ENCODE data around the gene IL31. TPM values are rescaled to one million over a fixed set of nuclear protein-coding genes. Genes with fewer than 3 reads are reported as not detected.
A peak's percentile ranks its signal among the peaks of the same experiment; 100 is the strongest.
"Not testable (repeated sequence)": the region's sequence is repeated elsewhere in the genome, so short reads cannot be mapped to it uniquely, and the experiment has no call there.

The IL31 gene
- total RNA-seq, 1 donor from 2014 or later = not detected

DNA sequence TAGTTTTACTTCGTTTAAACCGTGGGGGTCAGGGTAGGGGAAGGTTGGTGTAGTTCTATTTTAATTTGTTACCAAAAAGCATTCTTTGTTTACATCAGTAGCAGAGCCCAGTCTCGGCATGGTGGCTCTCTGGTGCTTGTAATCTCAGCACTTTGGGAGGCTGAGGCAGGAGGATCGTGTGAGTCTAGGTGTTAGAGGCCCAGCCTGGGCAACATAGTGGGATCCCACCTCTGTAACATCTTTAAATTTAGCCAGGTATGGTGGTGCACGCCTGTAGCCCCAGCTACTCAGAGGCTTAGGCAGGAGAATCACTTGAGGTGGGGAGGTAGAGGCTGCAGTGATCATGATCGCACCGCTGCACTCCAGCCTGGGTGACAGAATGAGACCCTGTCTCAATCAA is 11.1 kb upstream of the IL31 start:
- TF ChIP-seq, protein P1, sequence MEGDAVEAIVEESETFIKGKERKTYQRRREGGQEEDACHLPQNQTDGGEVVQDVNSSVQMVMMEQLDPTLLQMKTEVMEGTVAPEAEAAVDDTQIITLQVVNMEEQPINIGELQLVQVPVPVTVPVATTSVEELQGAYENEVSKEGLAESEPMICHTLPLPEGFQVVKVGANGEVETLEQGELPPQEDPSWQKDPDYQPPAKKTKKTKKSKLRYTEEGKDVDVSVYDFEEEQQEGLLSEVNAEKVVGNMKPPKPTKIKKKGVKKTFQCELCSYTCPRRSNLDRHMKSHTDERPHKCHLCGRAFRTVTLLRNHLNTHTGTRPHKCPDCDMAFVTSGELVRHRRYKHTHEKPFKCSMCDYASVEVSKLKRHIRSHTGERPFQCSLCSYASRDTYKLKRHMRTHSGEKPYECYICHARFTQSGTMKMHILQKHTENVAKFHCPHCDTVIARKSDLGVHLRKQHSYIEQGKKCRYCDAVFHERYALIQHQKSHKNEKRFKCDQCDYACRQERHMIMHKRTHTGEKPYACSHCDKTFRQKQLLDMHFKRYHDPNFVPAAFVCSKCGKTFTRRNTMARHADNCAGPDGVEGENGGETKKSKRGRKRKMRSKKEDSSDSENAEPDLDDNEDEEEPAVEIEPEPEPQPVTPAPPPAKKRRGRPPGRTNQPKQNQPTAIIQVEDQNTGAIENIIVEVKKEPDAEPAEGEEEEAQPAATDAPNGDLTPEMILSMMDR (IDR thresholded peaks at IDR 0.05) = no peak
- intact Hi-C loops (cut with micrococcal nuclease) = loop anchor here (2.0 kb wide), 1 partner anchor 18 kb away; the partner anchor contains the start of gene B3GNT4
- ATAC-seq (ENCODE audit: low read depth) = no peak
- Mint-ChIP-seq H3K27me3 (no peaks in the 10 kb centered on the region), H3K4me3 (no peak overlapping the region), H3K9me3 (no peaks in the 10 kb centered on the region), H3K27ac (no peak overlapping the region), H3K4me1 (peaks cover 20% of the 10 kb centered on the region), H3K36me3 (ENCODE audit: low read depth) (no peaks in the 10 kb centered on the region)
- DNase-seq = no peak
- POLR2A ChIA-PET = no interaction called here
- CTCF ChIA-PET = no interaction called here

DNA sequence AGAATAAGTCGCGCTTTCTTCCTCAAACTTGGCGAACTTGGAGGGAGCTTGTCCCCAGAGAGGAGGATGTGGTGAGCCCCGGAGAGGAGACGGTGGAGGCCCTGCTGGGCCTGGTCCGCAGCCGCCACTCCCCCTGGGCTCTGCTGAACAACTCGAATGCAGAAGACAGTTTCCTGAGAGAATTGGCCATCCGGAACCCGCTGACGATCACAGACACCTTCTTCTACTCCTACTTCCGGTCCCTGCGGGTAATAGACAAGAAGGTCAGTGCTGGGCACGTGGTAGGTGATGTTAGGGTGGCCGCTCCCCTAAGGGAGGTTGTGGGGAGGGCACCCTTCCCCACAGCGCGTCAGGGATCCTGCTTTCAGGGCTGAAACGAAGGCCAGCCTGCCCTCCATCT is 10.5 kb upstream of the IL31 start:
- ChIA-PET POLR2A (interaction anchor here (0.6 kb wide), 1 partner anchor 11 kb away, joined by 6 read pairs; no protein-coding TSS in a partner anchor), CTCF (no interaction called here)
- DNase-seq (no peak), ATAC-seq (ENCODE audit: low read depth) (peak; percentile 27)
- Mint-ChIP-seq H3K4me1 (peaks cover 20% of the 10 kb centered on the region), H3K27me3 (no peaks in the 10 kb centered on the region), H3K4me3 (peak overlapping the region; percentile 66), H3K9me3 (no peaks in the 10 kb centered on the region), H3K27ac (no peak overlapping the region), H3K36me3 (ENCODE audit: low read depth) (no peaks in the 10 kb centered on the region)
- TF ChIP-seq, protein P1 (IDR thresholded peaks at IDR 0.05) = no peak
- intact Hi-C loops (cut with micrococcal nuclease) = loop anchor here (2.0 kb wide), 1 partner anchor 18 kb away; the partner anchor contains the start of gene B3GNT4

DNA sequence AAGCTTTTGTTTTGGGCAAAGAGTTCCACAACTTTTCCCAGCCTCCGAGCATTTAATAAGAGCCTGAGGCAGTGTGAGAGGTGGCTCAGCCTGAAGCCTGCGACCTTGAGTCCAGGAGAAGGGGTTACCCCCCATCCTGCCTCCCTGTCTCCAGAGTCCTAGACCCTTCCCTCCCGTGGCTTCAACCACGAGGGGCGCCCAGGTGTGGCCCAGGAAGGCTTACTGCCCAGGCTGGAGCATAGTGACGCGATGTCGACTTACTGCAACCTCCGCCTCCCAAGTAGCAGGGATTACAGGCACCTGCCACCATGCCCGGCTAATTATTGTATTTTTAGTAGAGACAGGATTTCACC is 9.5 kb upstream of the IL31 start:
- H3K4me3 Mint-ChIP-seq = peak overlapping the region; percentile 66
- no peaks in the 10 kb centered on the region for H3K36me3 Mint-ChIP-seq (ENCODE audit: low read depth)
- no peaks in the 10 kb centered on the region for H3K9me3 Mint-ChIP-seq
- ATAC-seq (ENCODE audit: low read depth) (no peak), DNase-seq (no peak)
- POLR2A ChIA-PET = interaction anchor here (0.5 to 0.9 kb wide), 2 partner anchors 39 to 42 kb away, joined by 3 to 5 read pairs; partner anchors contain the start of gene DIABLO
- CTCF ChIA-PET = no interaction called here
- intact Hi-C loops (cut with micrococcal nuclease) = no loop called here
- H3K27ac Mint-ChIP-seq = no peak overlapping the region
- H3K27me3 Mint-ChIP-seq = no peaks in the 10 kb centered on the region
- TF ChIP-seq, protein P1 (IDR thresholded peaks at IDR 0.05) = no peak
- H3K4me1 Mint-ChIP-seq = peaks cover 20% of the 10 kb centered on the region

DNA sequence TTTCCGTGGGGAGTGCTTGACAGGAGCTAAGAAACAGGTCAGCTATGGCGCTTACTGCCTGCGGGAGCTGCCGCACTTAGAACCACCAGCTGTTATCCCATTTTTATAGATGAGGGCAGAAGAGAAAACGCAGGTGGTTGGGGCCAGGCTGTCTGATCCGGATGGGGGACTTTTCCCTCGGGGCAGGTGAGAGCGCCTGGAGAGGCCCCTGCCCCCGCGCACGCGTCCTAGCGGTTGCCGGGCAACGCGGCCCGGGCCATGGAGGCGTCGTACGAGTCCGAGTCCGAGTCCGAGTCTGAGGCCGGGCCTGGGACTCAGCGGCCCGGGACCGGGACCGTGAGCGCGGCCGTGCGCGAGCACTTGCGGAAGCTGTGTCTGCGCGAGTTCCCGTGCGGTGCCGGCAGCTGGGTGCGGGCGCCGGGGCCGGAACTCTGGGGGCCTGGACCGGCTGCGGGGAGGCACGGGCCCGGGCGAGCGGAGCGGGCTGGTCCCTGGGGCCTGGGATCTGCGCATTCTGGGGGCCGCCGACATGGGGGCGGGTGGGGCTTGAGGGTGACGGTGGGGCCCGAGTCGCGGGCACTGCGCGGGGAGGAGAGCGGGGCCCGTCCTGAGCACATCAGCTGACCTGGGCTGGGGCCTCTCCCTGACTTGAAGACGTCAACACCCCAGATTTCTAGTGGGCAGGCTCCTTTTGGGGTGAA is 9.0 kb upstream of the IL31 start, which contains the start of gene LRRC43:
LRRC43 (plus strand) TSS at position 237 of the 701 bp plus-strand sequence; CDS start at position 259, 22 bp downstream.
- intact Hi-C loops (cut with micrococcal nuclease) = no loop called here
- H3K4me3 Mint-ChIP-seq = peak within 1 kb of the TSS; percentile 81
- H3K4me1 Mint-ChIP-seq = peaks cover 20% of the 10 kb centered on the region
- no peaks in the 10 kb centered on the region for H3K27me3 Mint-ChIP-seq
- DNase-seq = peak; percentile 47
- CTCF ChIA-PET = no interaction called here
- H3K9me3 Mint-ChIP-seq = no peaks in the 10 kb centered on the region
- no peaks in the 10 kb centered on the region for H3K36me3 Mint-ChIP-seq (ENCODE audit: low read depth)
- peak; percentile 75 for ATAC-seq (ENCODE audit: low read depth)
- POLR2A ChIA-PET = interaction anchor here (0.5 to 0.9 kb wide), 3 partner anchors 40 to 502 kb away, joined by 3 to 5 read pairs (median 3); partner anchors contain the start of gene DIABLO
- TF ChIP-seq, protein P1 (IDR thresholded peaks at IDR 0.05) = no peak
- no peak within 1 kb of the TSS for H3K27ac Mint-ChIP-seq

DNA sequence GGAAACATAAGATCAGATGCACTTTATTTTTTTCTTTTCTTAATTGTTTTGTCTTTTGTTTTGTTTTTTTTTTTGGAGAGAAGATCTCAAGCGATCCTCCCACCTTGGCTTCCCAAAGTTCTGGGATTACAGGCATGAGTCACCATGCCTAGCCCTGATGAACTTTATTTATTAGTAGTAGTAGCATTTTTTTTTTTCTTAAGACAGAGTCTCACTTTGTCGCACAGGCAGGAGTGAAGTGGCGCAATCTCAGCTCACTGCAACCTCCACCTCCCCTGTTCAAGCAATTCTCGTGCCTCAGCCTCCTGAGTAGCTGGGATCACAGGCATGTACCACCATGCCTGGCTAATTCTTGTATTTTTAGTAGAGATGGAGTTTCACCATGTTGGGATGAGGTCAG is 2.5 kb upstream of the IL31 start:
- H3K4me1 Mint-ChIP-seq; POLR2A ChIA-PET; H3K4me3 Mint-ChIP-seq; ATAC-seq (ENCODE audit: low read depth); DNase-seq; H3K27ac Mint-ChIP-seq; intact Hi-C loops (cut with micrococcal nuclease); H3K36me3 Mint-ChIP-seq (ENCODE audit: low read depth); CTCF ChIA-PET; H3K27me3 Mint-ChIP-seq; H3K9me3 Mint-ChIP-seq: not testable (repeated sequence)

Data from activated B cell treated with CpG ODN at 0.5 μM for 24 hours (primary cell).